Measurements from ENCODE around the gene OR56B1. TPM values are rescaled to one million over a fixed set of nuclear protein-coding genes. Genes with fewer than 3 reads are reported as not detected.
"Not testable (repeated sequence)": the region's sequence is repeated elsewhere in the genome, so short reads cannot be mapped to it uniquely, and the experiment has no call there.

OR56B1 gene
- total RNA-seq, 3 donors from 2014 or later: not detected

DNA sequence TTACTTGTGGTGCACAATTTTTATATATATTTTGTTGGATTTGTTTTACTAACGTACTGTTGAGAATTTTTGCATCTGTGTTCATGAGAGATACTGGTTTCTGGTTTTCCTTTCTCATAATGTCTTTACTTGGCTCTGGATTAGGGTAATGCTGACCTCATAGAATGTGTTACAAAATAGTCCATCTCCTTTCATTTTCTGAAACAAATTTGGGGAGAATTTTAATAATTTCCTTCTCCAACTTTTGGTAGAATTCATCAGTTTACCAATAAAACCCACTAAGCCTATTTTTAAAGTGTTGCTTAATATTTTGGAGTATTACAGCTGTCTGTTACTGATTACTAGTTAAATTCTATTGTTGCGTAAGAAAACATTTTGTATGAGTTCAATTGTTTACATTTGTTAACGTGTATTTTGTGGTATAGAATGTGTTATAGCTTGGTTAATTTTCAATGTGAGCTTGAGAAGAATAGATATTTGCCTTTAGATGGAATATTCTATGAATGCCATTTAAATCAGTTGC, 35.1 kb upstream of the OR56B1 start:
- ATAC-seq: no peak
- intact Hi-C loops (cut with DNase I, micrococcal nuclease): no loop called here

DNA sequence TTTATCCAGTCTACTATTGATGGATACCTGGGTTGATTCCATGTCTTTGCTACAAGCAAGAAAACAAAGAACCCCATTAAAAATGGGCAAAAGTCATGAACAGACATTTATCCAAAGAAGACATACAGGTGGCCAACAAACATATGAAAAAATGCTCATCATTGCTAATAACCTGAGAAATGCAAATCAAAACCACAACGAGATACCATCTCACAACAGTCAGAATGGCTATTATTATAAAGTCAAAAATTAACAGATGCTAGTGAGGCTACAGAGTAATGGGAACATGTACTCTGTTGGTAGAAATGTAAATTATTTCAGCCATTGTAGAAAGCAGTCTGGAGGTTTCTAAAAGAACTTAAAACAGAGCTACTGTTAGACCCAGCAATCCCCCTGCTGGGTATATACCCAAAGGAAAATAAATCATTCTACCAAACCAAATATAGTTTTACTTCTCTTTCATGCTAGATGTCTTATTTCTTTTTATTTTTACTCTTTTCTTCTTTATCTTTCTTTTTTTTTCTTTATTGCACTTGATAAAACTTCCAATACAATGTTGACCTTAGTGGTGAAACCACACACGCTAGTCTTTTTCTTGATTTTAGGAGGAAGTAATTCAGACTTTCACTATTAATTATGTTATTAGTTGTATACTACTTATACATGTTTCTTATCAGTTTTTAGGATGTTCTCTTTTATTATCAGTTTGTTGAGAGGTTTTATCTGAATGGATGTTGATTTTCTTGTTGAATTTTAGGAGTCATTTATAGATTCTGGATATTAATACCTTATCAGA, 32.3 kb upstream of the OR56B1 start:
- Histone ChIP-seq H3K36me3 (ENCODE audit: low read depth) (no peaks in the 10 kb centered on the region), H3K4me3 (no peak overlapping the region), H3K4me1 (ENCODE audit: low read depth) (no peaks in the 10 kb centered on the region), H3K9me3 (no peaks in the 10 kb centered on the region)
- intact Hi-C loops (cut with DNase I, micrococcal nuclease): no loop called here
- no peak for ATAC-seq
- DNase-seq: no peak
- TF ChIP-seq, protein P1, sequence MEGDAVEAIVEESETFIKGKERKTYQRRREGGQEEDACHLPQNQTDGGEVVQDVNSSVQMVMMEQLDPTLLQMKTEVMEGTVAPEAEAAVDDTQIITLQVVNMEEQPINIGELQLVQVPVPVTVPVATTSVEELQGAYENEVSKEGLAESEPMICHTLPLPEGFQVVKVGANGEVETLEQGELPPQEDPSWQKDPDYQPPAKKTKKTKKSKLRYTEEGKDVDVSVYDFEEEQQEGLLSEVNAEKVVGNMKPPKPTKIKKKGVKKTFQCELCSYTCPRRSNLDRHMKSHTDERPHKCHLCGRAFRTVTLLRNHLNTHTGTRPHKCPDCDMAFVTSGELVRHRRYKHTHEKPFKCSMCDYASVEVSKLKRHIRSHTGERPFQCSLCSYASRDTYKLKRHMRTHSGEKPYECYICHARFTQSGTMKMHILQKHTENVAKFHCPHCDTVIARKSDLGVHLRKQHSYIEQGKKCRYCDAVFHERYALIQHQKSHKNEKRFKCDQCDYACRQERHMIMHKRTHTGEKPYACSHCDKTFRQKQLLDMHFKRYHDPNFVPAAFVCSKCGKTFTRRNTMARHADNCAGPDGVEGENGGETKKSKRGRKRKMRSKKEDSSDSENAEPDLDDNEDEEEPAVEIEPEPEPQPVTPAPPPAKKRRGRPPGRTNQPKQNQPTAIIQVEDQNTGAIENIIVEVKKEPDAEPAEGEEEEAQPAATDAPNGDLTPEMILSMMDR (IDR thresholded peaks at IDR 0.05): no peak

More for the DNA sequence above, 35.1 kb upstream of the OR56B1 start:
- Histone ChIP-seq H3K36me3 (ENCODE audit: low read depth) (no peaks in the 10 kb centered on the region), H3K4me3 (no peak overlapping the region), H3K4me1 (ENCODE audit: low read depth) (no peaks in the 10 kb centered on the region), H3K9me3 (no peaks in the 10 kb centered on the region)
- TF ChIP-seq, protein P1 (IDR thresholded peaks at IDR 0.05): no peak
- DNase-seq: no peak

GRCh38 chr11:5705688-5706087, 30.6 kb upstream of the OR56B1 start:
- DNase-seq (no peak), ATAC-seq (no peak)
- Histone ChIP-seq H3K36me3 (ENCODE audit: low read depth) (no peaks in the 10 kb centered on the region), H3K4me1 (ENCODE audit: low read depth) (no peaks in the 10 kb centered on the region), H3K9me3 (no peaks in the 10 kb centered on the region), H3K4me3 (no peak overlapping the region)
- TF ChIP-seq, protein P1 (IDR thresholded peaks at IDR 0.05): no peak
- intact Hi-C loops (cut with DNase I, micrococcal nuclease): no loop called here

DNA sequence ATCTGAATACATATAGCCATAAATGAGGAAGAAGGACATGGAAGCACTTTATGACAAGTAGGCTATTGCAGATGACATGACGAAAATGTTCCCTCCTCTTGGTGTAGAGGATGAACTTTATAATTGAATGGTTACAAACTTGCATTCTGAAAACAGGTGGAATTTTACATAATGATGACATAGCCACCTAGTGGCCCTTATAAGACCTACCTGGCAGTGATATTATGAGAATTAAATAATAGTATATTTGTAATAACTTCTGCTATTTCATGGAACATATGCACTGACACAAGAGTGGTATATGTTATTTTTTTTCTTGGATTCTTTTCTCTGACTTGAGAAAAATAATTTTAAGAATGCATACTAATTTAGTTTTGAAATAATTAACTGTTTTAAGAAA, 23.7 kb upstream of the OR56B1 start:
- Histone ChIP-seq H3K4me3 (no peak overlapping the region), H3K4me1 (ENCODE audit: low read depth) (no peaks in the 10 kb centered on the region), H3K9me3 (no peaks in the 10 kb centered on the region), H3K36me3 (ENCODE audit: low read depth) (no peaks in the 10 kb centered on the region)
- intact Hi-C loops (cut with DNase I, micrococcal nuclease): no loop called here
- ATAC-seq (no peak), DNase-seq (no peak)
- TF ChIP-seq, protein P1 (IDR thresholded peaks at IDR 0.05): no peak

DNA sequence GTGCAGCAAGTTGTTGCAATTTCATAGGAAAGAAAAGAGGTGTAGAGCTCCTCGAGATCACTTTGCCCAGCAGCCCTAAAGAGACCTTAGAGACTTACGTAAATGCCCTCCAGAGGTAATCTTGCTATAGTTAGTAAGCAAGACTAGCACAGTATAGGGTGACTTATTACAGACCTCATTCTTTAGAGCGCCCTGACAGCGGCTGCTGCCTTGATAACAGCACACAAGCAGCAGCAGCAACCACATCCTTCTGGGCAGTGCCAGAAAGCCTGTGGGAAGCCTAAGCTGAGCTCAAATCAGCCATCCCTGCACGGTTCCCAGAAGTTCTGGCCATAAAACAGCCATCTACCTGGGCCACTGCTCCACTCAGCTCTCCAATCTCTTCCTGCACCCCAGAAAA, 22.6 kb upstream of the OR56B1 start:
- H3K9me3 ChIP-seq: no peaks in the 10 kb centered on the region
- DNase-seq (no peak), ATAC-seq (no peak)
- TF ChIP-seq, protein P1 (IDR thresholded peaks at IDR 0.05): no peak
- no peak overlapping the region for H3K4me3 ChIP-seq
- intact Hi-C loops (cut with DNase I, micrococcal nuclease): no loop called here
- H3K4me1 ChIP-seq (ENCODE audit: low read depth): no peaks in the 10 kb centered on the region
- H3K36me3 ChIP-seq (ENCODE audit: low read depth): no peaks in the 10 kb centered on the region

DNA sequence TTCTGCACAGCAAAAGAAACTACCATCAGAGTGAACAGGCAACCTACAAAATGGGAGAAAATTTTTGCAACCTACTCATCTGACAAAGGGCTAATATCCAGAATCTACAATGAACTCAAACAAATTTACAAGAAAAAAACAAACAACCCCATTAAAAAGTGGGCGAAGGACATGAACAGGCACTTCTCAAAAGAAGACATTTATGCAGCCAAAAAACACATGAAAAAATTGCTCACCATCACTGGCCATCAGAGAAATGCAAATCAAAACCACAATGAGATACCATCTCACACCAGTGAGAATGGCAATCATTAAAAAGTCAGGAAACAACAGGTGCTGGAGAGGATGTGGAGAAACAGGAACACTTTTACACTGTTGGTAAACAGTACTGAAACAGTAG, 19.7 kb upstream of the OR56B1 start:
- H3K4me3 ChIP-seq; H3K4me1 ChIP-seq (ENCODE audit: low read depth); DNase-seq; intact Hi-C loops (cut with DNase I, micrococcal nuclease); H3K9me3 ChIP-seq; ATAC-seq; H3K36me3 ChIP-seq (ENCODE audit: low read depth): not testable (repeated sequence)

Data from mucosa of descending colon (tissue), 3 donors.